B cell (primary cell): ENCODE data around the gene HAO2. TPM values are rescaled to one million over a fixed set of nuclear protein-coding genes. Genes with fewer than 3 reads are reported as not detected.

Experiments used
- ATAC-seq: fragments of 200-7000 bp; cut with Tn5 transposase; one replicate; pipeline ENCODE4 v1.10.0; 2021; ENCODE audit warnings: low read depth, mild to moderate bottlenecking, moderate number of reproducible peaks, moderate library complexity
- CTCF ChIA-PET: fragments of 350-600 bp; sonication (Branson Sonifier 250); formaldehyde crosslinking; loops from one replicate; lab custom pipeline; 2021; ENCODE audit warnings: antibody characterized with exemption, inconsistent platforms; lab: Charles Lee
- POLR2A ChIA-PET: fragments of 350-600 bp; sonication (Branson Sonifier 250); formaldehyde crosslinking; loops from one replicate; lab custom pipeline; 2021; ENCODE audit warnings: antibody characterized with exemption; lab: Charles Lee
- DNase-seq: peaks from one replicate; pipeline ENCODE4 v3.0.0; 2013
- H2AFZ ChIP-seq: 2 replicates; pipeline ENCODE4 v1.6.1; 2012; ENCODE audit warnings: mild to moderate bottlenecking, low read depth, low read length; ENCODE audit not compliant: insufficient read depth, poor library complexity, severe bottlenecking
- H3K27ac ChIP-seq, 2 donors: 1 replicate in 1 of 2; 2 replicates in 1 of 2; pipeline ENCODE4 v1.5.1; 2012 to 2013; ENCODE audit warnings: low read length in 2 of 2, mild to moderate bottlenecking in 2 of 2, moderate library complexity in 1 of 2
- H3K27me3 ChIP-seq, 4 experiments: fragments of 200-600 bp in 1 of 4; sonication (generic) in 1 of 4; replicated peaks in 1 of 4; 1 replicate in 2 of 4; 2 replicates in 2 of 4; pipeline versions ENCODE4 v1.6.1 to v1.7.0; 2013 to 2016; ENCODE audit warnings: low read length in 3 of 4, mild to moderate bottlenecking in 2 of 4, mixed read lengths in 1 of 4, moderate library complexity in 1 of 4; ENCODE audit not compliant: insufficient read depth in 4 of 4, control insufficient read depth in 3 of 4; ENCODE audit errors: control extremely low read depth in 1 of 4
- H3K36me3 ChIP-seq, 2 experiments: replicated peaks in 1 of 2; 1 replicate in 1 of 2; 2 replicates in 1 of 2; pipeline versions ENCODE4 v1.6.1 to v1.7.1; 2013; ENCODE audit warnings: low read length in 1 of 2; ENCODE audit not compliant: insufficient read depth in 2 of 2, control insufficient read depth in 1 of 2; ENCODE audit errors: control extremely low read depth in 1 of 2, extremely low read depth in 1 of 2
- H3K4me1 ChIP-seq, 2 donors: fragments of 200-600 bp in 1 of 2; sonication (generic) in 1 of 2; 1 replicate in 1 of 2; 2 replicates in 1 of 2; pipeline versions ENCODE4 v1.5.1 to v1.6.1; 2013 to 2017; ENCODE audit warnings: low read length in 2 of 2; ENCODE audit not compliant: control insufficient read depth in 2 of 2, insufficient read depth in 2 of 2
- H3K4me2 ChIP-seq: replicated peaks from 2 replicates; pipeline ENCODE3; 2012; ENCODE audit warnings: mild to moderate bottlenecking, low read depth, low read length; ENCODE audit not compliant: poor library complexity, severe bottlenecking
- H3K4me3 ChIP-seq, 5 experiments: fragments of 200-600 bp in 1 of 5; sonication (generic) in 1 of 5; 1 replicate in 3 of 5; 2 replicates in 2 of 5; pipeline versions ENCODE4 v1.5.1 to v1.7.0; 2011 to 2016; ENCODE audit warnings: low read length in 4 of 5, mild to moderate bottlenecking in 4 of 5, low read depth in 2 of 5, control low read depth in 1 of 5, moderate library complexity in 1 of 5; ENCODE audit not compliant: insufficient read depth in 1 of 5; ENCODE audit errors: control extremely low read depth in 1 of 5, extremely low read depth in 1 of 5
- H3K79me2 ChIP-seq: fragments of 200-600 bp; sonication (generic); one replicate; pipeline ENCODE4 v1.6.0; 2016; ENCODE audit warnings: low read length; ENCODE audit not compliant: control insufficient read depth, insufficient read depth
- H3K9ac ChIP-seq: fragments of 200-600 bp; sonication (generic); 2 replicates; pipeline ENCODE4 v1.6.1; 2017; ENCODE audit warnings: mild to moderate bottlenecking, low read length, moderate library complexity
- H3K9me3 ChIP-seq, 3 donors: one replicate each; pipeline versions ENCODE4 v1.6.1 to v1.7.1; 2013; ENCODE audit warnings: low read length in 2 of 3; ENCODE audit not compliant: control insufficient read depth in 2 of 3, insufficient read depth in 1 of 3; ENCODE audit errors: control extremely low read depth in 1 of 3
- H4K20me1 ChIP-seq: 2 replicates; pipeline ENCODE4 v1.6.0; 2012; ENCODE audit warnings: mild to moderate bottlenecking, low read length; ENCODE audit not compliant: insufficient read depth, control insufficient read depth, poor library complexity, severe bottlenecking
- H3K27ac Mint-ChIP-seq: one replicate; pipeline ENCODE4 v1.8.0; 2021; ENCODE audit warnings: mixed read lengths
- H3K27me3 Mint-ChIP-seq: one replicate; pipeline ENCODE4 v1.8.0; 2021; ENCODE audit warnings: mixed read lengths
- H3K4me1 Mint-ChIP-seq: one replicate; pipeline ENCODE4 v1.8.0; 2021; ENCODE audit warnings: mixed read lengths
- H3K4me3 Mint-ChIP-seq: one replicate; pipeline ENCODE4 v1.8.0; 2021; ENCODE audit warnings: mixed read lengths
- H3K9me3 Mint-ChIP-seq: one replicate; pipeline ENCODE4 v1.8.0; 2022; ENCODE audit warnings: mixed read lengths; ENCODE audit not compliant: insufficient read depth
- CTCF ChIP-seq: fragments of 200-600 bp; IDR thresholded peaks from one replicate; pipeline ENCODE4 v1.8.0; 2022; ENCODE audit warnings: antibody characterized with exemption, mild to moderate bottlenecking
- EZH2 ChIP-seq: IDR thresholded peaks from 2 replicates; pipeline ENCODE4 v1.6.1; 2012; ENCODE audit warnings: borderline replicate concordance, low read depth, mild to moderate bottlenecking, moderate library complexity, low read length; ENCODE audit not compliant: insufficient read depth, poor library complexity, severe bottlenecking
- WGBS: methylation state at CpG from one replicate; pipeline ENCODE4 v1.1.5; 2013; ENCODE audit warnings: missing lambda C conversion rate; ENCODE audit not compliant: insufficient coverage; 5-methylcytosine and 5-hydroxymethylcytosine counted together
- intact Hi-C: fragments of 100-400 bp; cut with micrococcal nuclease; formaldehyde crosslinking; loops from one replicate; pipeline ENCODE4 v1.10.0; 2022
- polyA plus RNA-seq: library from polyadenylated mRNA; depleted of rRNA; stranded (reverse); fragments of >200 nt; gene quantifications from 2 replicates; pipeline ENCODE4 v1.2.3, GENCODE V29; 2012
- small RNA-seq: library from RNA; depleted of rRNA; stranded (forward); fragments of <200 nt; gene quantifications from one replicate; pipeline ENCODE3, GENCODE V24; 2012; ENCODE audit warnings: low replicate concordance, low read depth; ENCODE audit not compliant: insufficient read length
- total RNA-seq, 2 donors: library from RNA; stranded (reverse); fragments of 120-200 nt in 1 of 2; gene quantifications; 1 replicate in 1 of 2; 2 replicates in 1 of 2; pipeline versions ENCODE4 v1.2.3 to v1.2.4, GENCODE V29; 2013 to 2022

Gene HAO2
- total and polyA plus RNA-seq, 2 donors (not counting 1 experiment from before 2014, with no cell fraction given) = not detected

- H4K20me1 ChIP-seq = no peaks in the 10 kb centered on the region
- DNase-seq (no peak), ATAC-seq (no peak)
- H3K4me3 ChIP-seq = no peak overlapping the region
- intact Hi-C loops = no loop called here
- H3K9me3 ChIP-seq = no peaks in the 10 kb centered on the region
- ChIA-PET CTCF (no interaction called here), POLR2A (no interaction called here)
- no peak overlapping the region for H2AFZ ChIP-seq
- no peak overlapping the region for H3K9ac ChIP-seq
- no peaks in the 10 kb centered on the region for H3K4me1 Mint-ChIP-seq
- 77% methylated on average over 7 of the region's 8 CpGs for WGBS
- no peaks in the 10 kb centered on the region for H3K27me3 ChIP-seq
- no peaks in the 10 kb centered on the region for H3K4me1 ChIP-seq
- no peak overlapping the region for H3K4me3 Mint-ChIP-seq
- TF ChIP-seq EZH2 (no peak), CTCF (no peak)
- no peaks in the 10 kb centered on the region for H3K36me3 ChIP-seq
- H3K79me2 ChIP-seq = no peaks in the 10 kb centered on the region
- H3K4me2 ChIP-seq = no peak overlapping the region
- no peaks in the 10 kb centered on the region for H3K9me3 Mint-ChIP-seq
- H3K27me3 Mint-ChIP-seq = peaks cover 23% of the 10 kb centered on the region
- H3K27ac ChIP-seq = no peak overlapping the region
- no peak overlapping the region for H3K27ac Mint-ChIP-seq
Measured at GRCh38 chr1:119440721-119441307, 72.2 kb downstream of the HAO2 start.

DNA sequence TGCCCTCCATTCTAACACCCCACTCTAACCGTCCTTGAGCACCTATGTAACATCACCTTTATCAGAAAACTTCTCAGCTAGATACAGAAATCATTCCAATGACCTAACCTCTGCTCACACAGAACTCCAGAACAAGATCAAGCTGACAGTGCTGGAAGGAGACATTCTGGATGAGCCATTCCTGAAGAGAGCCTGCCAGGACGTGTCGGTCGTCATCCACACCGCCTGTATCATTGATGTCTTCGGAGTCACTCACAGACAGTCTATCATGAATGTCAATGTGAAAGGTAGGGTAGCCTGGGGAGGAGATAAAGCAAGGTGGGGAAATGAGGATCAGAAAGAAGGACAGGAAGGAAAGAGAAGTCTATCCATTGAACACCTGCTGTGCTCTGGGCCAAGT lies 74.2 kb downstream of the HAO2 start:
- Histone ChIP-seq H3K4me3 (no peak overlapping the region), H3K9ac (no peak overlapping the region), H4K20me1 (no peaks in the 10 kb centered on the region), H3K27ac (no peak overlapping the region), H3K4me1 (no peaks in the 10 kb centered on the region), H3K9me3 (no peaks in the 10 kb centered on the region), H3K79me2 (no peaks in the 10 kb centered on the region), H3K36me3 (no peaks in the 10 kb centered on the region), H3K4me2 (no peak overlapping the region), H3K27me3 (no peaks in the 10 kb centered on the region), H2AFZ (no peak overlapping the region)
- ChIA-PET CTCF (no interaction called here), POLR2A (no interaction called here)
- DNase-seq (no peak), ATAC-seq (no peak)
- Mint-ChIP-seq H3K4me1 (no peaks in the 10 kb centered on the region), H3K9me3 (no peaks in the 10 kb centered on the region), H3K27ac (no peak overlapping the region), H3K4me3 (no peak overlapping the region), H3K27me3 (peaks cover 23% of the 10 kb centered on the region)
- 97% methylated on average over 6 of the region's 6 CpGs for WGBS
- intact Hi-C loops = no loop called here
- TF ChIP-seq CTCF (no peak), EZH2 (no peak)

Small RNA genes within 50 kb of the gene (small RNA-seq; reads per million reads assigned to genes)
- gene RNU1-75P = not detected

Other genes starting within 250 kb of the HAO2 start
- gene WARS2, start 228.1 kb upstream of the HAO2 start, total RNA-seq = 14.3 and 17.8 TPM in 2 replicates
- 2.8 and 4.2 TPM in 2 replicates for gene WARS2, start 228.1 kb upstream of the HAO2 start, polyA plus RNA-seq
- not detected in 2 replicates for gene HSD3B2, start 46.4 kb downstream of the HAO2 start, total RNA-seq
- not detected in 2 replicates for gene HSD3B2, start 46.4 kb downstream of the HAO2 start, polyA plus RNA-seq
- gene HSD3B1, start 138.4 kb downstream of the HAO2 start, total RNA-seq = not detected in 2 replicates
- not detected in 2 replicates for gene HSD3B1, start 138.4 kb downstream of the HAO2 start, polyA plus RNA-seq